HepG2 (cell line): Measurements from ENCODE around the gene ANKRD17. TPM values are rescaled to one million over a fixed set of nuclear protein-coding genes. Genes with fewer than 3 reads are reported as not detected.
A peak's percentile ranks its signal among the peaks of the same experiment; 100 is the strongest.

Source experiments
- ATF1 ChIP-seq: IDR thresholded peaks from 2 replicates; pipeline ENCODE4 v1.6.1; 2016; ENCODE audit warnings: mild to moderate bottlenecking, control low read depth
- CBFB ChIP-seq: sonication (generic); formaldehyde crosslinking; IDR thresholded peaks from 2 replicates; pipeline ENCODE4 v1.4.0; 2020; ENCODE audit warnings: missing genetic modification reagents
- CEBPG ChIP-seq: IDR thresholded peaks from 2 replicates; pipeline ENCODE4 v1.6.1; 2016
- FOSL2 ChIP-seq: sonication (generic); formaldehyde crosslinking; IDR thresholded peaks from 2 replicates; pipeline ENCODE4 v1.4.0; 2020; ENCODE audit warnings: missing genetic modification reagents
- FUBP1 ChIP-seq: sonication (generic); formaldehyde crosslinking; IDR thresholded peaks from 2 replicates; pipeline ENCODE4 v1.5.1; 2020; ENCODE audit warnings: missing genetic modification reagents, mild to moderate bottlenecking, borderline replicate concordance
- IKZF5 ChIP-seq: IDR thresholded peaks from 2 replicates; pipeline ENCODE4 v1.6.1; 2018; ENCODE audit warnings: missing genetic modification reagents, mild to moderate bottlenecking, missing compliant biosample characterization
- LRRFIP1 ChIP-seq: sonication (generic); formaldehyde crosslinking; conservative IDR thresholded peaks from 2 replicates; pipeline ENCODE4 v1.4.0; 2020; ENCODE audit warnings: missing genetic modification reagents
- MIER2 ChIP-seq: IDR thresholded peaks from 2 replicates; pipeline ENCODE4 v1.6.1; 2016; ENCODE audit warnings: missing biosample characterization, missing genetic modification reagents
- MXD4 ChIP-seq: IDR thresholded peaks from 2 replicates; pipeline ENCODE4 v1.6.1; 2016; ENCODE audit warnings: mild to moderate bottlenecking, missing biosample characterization, missing genetic modification reagents
- NR2C2 ChIP-seq: sonication (generic); formaldehyde crosslinking; IDR thresholded peaks from 2 replicates; pipeline ENCODE4 v1.4.0; 2020; ENCODE audit warnings: missing genetic modification reagents, mild to moderate bottlenecking, moderate library complexity, borderline replicate concordance
- SRSF1 ChIP-seq: fragments of 200-400 bp; formaldehyde crosslinking; optimal IDR thresholded peaks from 2 replicates; pipeline ENCODE3; 2017; ENCODE audit warnings: mild to moderate bottlenecking, low read depth, low read length, moderate library complexity
- TFDP2 ChIP-seq: sonication (generic); formaldehyde crosslinking; IDR thresholded peaks from 2 replicates; pipeline ENCODE4 v1.4.0; 2020; ENCODE audit warnings: missing genetic modification reagents
- ZNF20 ChIP-seq: sonication (generic); formaldehyde crosslinking; IDR thresholded peaks from 2 replicates; pipeline ENCODE4 v1.4.0; 2020; ENCODE audit warnings: mild to moderate bottlenecking, moderate library complexity, missing genetic modification reagents
- ZNF512B ChIP-seq: sonication (generic); formaldehyde crosslinking; IDR thresholded peaks from 2 replicates; pipeline ENCODE4 v1.5.1; 2020; ENCODE audit warnings: missing genetic modification reagents, mild to moderate bottlenecking, borderline replicate concordance
- ZNF614 ChIP-seq: IDR thresholded peaks from 2 replicates; pipeline ENCODE4 v1.6.1; 2018; ENCODE audit warnings: missing biosample characterization, missing genetic modification reagents, inconsistent platforms, borderline replicate concordance
- ZNF672 ChIP-seq: sonication (generic); formaldehyde crosslinking; IDR thresholded peaks from 2 replicates; pipeline ENCODE4 v1.8.1; 2022; ENCODE audit warnings: missing genetic modification reagents
- polyA plus RNA-seq, 8 experiments: library from polyadenylated mRNA; depleted of rRNA in 3 of 8; stranded (reverse) in 7 of 8; unstranded in 1 of 8; fragments of >200 nt; fragmentation: Illumina TruSeq in 4 of 8; extraction: Trizol in 4 of 8; gene quantifications; 2 replicates each; pipeline versions ENCODE4 v1.2.1 to v1.2.3, GENCODE V29; 2011 to 2016; ENCODE audit warnings: low read depth in 4 of 8, missing spikeins in 1 of 8, mixed read lengths in 1 of 8; ENCODE audit not compliant: insufficient read depth in 1 of 8
- total RNA-seq, 5 experiments: library from RNA; depleted of rRNA; stranded (reverse); fragments of >200 nt; fragmentation: Illumina TruSeq; extraction: Trizol; gene quantifications; 2 replicates each; pipeline ENCODE4 v1.2.3, GENCODE V29; 2016; ENCODE audit warnings: low read depth in 1 of 5
- TF ChIP-seq, protein P1 (sequence below): sonication (generic); formaldehyde crosslinking; IDR thresholded peaks from 2 replicates; pipeline ENCODE4 v1.4.0; 2020; ENCODE audit warnings: missing genetic modification reagents

The ANKRD17 gene
- total and polyA plus RNA-seq, 2 of the 13 experiments (the other 11 are each of a cell fraction or from before 2014, with no cell fraction given): 55.7 to 61.1 TPM

DNA sequence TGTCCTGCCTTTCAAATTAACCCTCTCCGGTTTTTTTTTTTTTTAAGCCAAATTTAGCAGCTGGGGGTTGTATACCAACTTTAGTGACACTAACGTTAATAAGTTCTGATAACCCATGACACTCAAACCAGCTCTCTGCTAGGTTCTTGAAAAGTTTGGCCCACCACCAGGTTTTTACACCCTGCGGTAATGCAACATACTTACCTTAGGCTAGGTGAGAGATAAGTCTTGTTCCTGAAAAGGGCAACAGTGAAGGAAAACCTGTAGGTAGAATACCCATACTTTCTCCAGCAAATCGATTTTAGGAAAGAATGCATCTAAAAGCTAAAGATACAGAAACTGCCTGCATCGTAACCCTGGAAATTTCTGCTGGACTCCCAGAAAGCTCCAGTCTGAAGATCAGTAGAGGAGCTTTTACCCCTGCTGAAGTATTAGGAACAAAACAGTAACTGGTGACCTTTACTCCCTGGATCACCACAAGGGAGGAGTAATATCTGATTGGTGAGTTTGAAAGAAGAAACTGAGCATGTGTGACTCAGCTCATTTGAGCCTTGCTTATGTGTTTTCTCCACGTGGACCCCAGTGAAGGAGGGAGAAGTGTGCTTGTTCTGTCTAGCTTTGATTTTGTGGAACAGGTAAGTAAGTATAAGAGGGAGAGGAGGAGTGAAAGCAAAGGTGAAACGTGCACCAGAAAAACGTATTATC lies 154.6 kb downstream of the ANKRD17 start (continued):
- peak; percentile 81 for TF ChIP-seq NR2C2 (CRISPR knock-in tag)
- no peak for TF ChIP-seq ZNF20
- peak; percentile 1; the same call in 1 of the 2 replicates for TF ChIP-seq CEBPG
- TF ChIP-seq LRRFIP1 (CRISPR knock-in tag): no peak
- peak; percentile 97 for TF ChIP-seq MXD4 (CRISPR knock-in tag)
- no peak for TF ChIP-seq MIER2 (CRISPR knock-in tag)
- TF ChIP-seq, protein P1, sequence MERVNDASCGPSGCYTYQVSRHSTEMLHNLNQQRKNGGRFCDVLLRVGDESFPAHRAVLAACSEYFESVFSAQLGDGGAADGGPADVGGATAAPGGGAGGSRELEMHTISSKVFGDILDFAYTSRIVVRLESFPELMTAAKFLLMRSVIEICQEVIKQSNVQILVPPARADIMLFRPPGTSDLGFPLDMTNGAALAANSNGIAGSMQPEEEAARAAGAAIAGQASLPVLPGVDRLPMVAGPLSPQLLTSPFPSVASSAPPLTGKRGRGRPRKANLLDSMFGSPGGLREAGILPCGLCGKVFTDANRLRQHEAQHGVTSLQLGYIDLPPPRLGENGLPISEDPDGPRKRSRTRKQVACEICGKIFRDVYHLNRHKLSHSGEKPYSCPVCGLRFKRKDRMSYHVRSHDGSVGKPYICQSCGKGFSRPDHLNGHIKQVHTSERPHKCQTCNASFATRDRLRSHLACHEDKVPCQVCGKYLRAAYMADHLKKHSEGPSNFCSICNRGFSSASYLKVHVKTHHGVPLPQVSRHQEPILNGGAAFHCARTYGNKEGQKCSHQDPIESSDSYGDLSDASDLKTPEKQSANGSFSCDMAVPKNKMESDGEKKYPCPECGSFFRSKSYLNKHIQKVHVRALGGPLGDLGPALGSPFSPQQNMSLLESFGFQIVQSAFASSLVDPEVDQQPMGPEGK (CRISPR knock-in tag): no peak
- TF ChIP-seq FOSL2 (CRISPR knock-in tag): peak; percentile 79
- no peak for TF ChIP-seq CBFB (CRISPR knock-in tag)
- TF ChIP-seq IKZF5 (CRISPR knock-in tag): peak; percentile 30; the same call in 1 of the 2 replicates
- no peak for TF ChIP-seq ZNF614
- no peak for TF ChIP-seq ZNF672 (CRISPR knock-in tag)
- TF ChIP-seq ATF1: peak; percentile 68; the same call in 1 of the 2 replicates
- TF ChIP-seq ZNF512B: no peak
- TF ChIP-seq TFDP2: peak; percentile 72
- no peak for TF ChIP-seq SRSF1
- TF ChIP-seq FUBP1 (CRISPR knock-in tag): no peak
